Neural crest cell (in vitro differentiated cells): ENCODE data around the gene MYO16. TPM values are rescaled to one million over a fixed set of nuclear protein-coding genes. Genes with fewer than 3 reads are reported as not detected.
A peak's percentile ranks its signal among the peaks of the same experiment; 100 is the strongest.

Source experiments
- DNase-seq: peaks from one replicate; pipeline ENCODE4 v3.0.0; 2021; ENCODE audit warnings: low read depth, mixed read lengths, low spot score
- H3K27ac Mint-ChIP-seq: one replicate; pipeline ENCODE4 v1.8.0; 2021; ENCODE audit warnings: mild to moderate bottlenecking, mixed read lengths; ENCODE audit not compliant: unreplicated experiment
- H3K27me3 Mint-ChIP-seq: 2 replicates; pipeline ENCODE4 v1.8.0; 2021; ENCODE audit warnings: low read depth, mild to moderate bottlenecking, mixed read lengths
- H3K36me3 Mint-ChIP-seq: 2 replicates; pipeline ENCODE4 v1.8.0; 2021; ENCODE audit warnings: low read depth, mild to moderate bottlenecking, mixed read lengths
- H3K4me1 Mint-ChIP-seq: 2 replicates; pipeline ENCODE4 v1.8.0; 2021; ENCODE audit warnings: mixed read lengths
- H3K4me3 Mint-ChIP-seq: one replicate; pipeline ENCODE4 v1.8.0; 2021; ENCODE audit warnings: mild to moderate bottlenecking, mixed read lengths
- H3K9me3 Mint-ChIP-seq: 2 replicates; pipeline ENCODE4 v1.8.0; 2021; ENCODE audit warnings: mixed read lengths
- CTCF ChIP-seq: fragments of 200-600 bp; sonication (generic); conservative IDR thresholded peaks from 2 replicates; pipeline ENCODE4 v1.5.0; 2021; ENCODE audit warnings: antibody characterized with exemption, mild to moderate bottlenecking
- total RNA-seq: library from RNA; stranded (reverse); gene quantifications from 2 replicates; pipeline ENCODE4 v1.2.1, GENCODE V29; 2021

MYO16 gene
- total RNA-seq, 1 donor from 2014 or later: 3.3 TPM

DNA sequence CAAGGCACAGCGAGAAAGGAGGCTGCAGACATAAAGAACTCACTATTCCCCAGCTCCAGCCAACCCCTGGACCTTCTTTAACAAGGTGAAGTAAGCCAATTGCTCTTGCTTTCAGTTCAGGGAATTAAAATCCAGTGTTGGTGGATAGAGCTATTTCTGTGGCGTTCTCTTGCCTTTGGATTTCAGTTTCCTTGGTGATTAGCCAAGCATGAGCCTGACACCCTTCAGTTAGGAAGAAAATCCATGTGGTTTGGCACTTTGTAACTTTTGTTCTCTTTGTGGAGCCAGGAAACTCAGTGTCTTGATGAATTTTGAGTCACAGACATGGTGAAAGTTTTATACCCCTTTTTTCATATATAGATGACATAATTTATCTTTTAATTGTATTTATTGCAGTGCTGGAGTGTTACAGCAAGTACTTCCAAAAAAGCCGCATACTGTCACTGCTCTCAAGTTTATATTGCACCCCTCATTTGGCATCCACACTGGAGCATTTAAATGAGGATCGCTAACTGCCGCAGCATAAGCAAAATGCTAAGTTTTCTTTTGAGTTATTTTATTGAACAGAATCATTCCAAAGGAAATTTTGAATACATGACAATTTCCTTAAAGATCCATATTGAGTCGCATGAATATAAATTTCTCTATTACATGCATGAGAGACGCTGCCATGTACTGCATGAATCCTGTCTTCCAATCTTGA, 406.8 kb downstream of the MYO16 start:
- TF ChIP-seq CTCF: no peak
- Mint-ChIP-seq H3K4me1 (peaks cover 22% of the 10 kb centered on the region), H3K4me3 (no peak overlapping the region), H3K27me3 (no peaks in the 10 kb centered on the region), H3K27ac (peak overlapping the region; percentile 51), H3K36me3 (no peaks in the 10 kb centered on the region), H3K9me3 (peaks cover 3% of the 10 kb centered on the region)
- no peak for DNase-seq

- Mint-ChIP-seq H3K27ac (no peak overlapping the region), H3K4me1 (peaks cover 3% of the 10 kb centered on the region), H3K4me3 (no peak overlapping the region), H3K9me3 (no peaks in the 10 kb centered on the region), H3K36me3 (peaks cover 3% of the 10 kb centered on the region), H3K27me3 (no peaks in the 10 kb centered on the region)
- no peak for DNase-seq
- no peak for TF ChIP-seq CTCF
These were observed 414.2 kb downstream of the MYO16 start for GRCh38 chr13:109043636-109044035.

- H3K27me3 Mint-ChIP-seq: no peaks in the 10 kb centered on the region
These were observed 426.4 kb downstream of the MYO16 start for GRCh38 chr13:109055850-109056249.

GRCh38 chr13:109058087-109058486, 428.7 kb downstream of the MYO16 start:
- no peak overlapping the region for H3K4me3 Mint-ChIP-seq
- no peak for TF ChIP-seq CTCF
- no peaks in the 10 kb centered on the region for H3K36me3 Mint-ChIP-seq
- no peaks in the 10 kb centered on the region for H3K27me3 Mint-ChIP-seq
- no peak for DNase-seq
- peaks cover 5% of the 10 kb centered on the region for H3K9me3 Mint-ChIP-seq
- no peak overlapping the region for H3K27ac Mint-ChIP-seq
- H3K4me1 Mint-ChIP-seq: peaks cover 7% of the 10 kb centered on the region

More at GRCh38 chr13:109055850-109056249, 426.4 kb downstream of the MYO16 start:
- no peak for TF ChIP-seq CTCF
- H3K4me1 Mint-ChIP-seq: peaks cover 7% of the 10 kb centered on the region
- H3K36me3 Mint-ChIP-seq: no peaks in the 10 kb centered on the region
- H3K4me3 Mint-ChIP-seq: no peak overlapping the region
- H3K9me3 Mint-ChIP-seq: peaks cover 5% of the 10 kb centered on the region
- no peak overlapping the region for H3K27ac Mint-ChIP-seq
- DNase-seq: no peak

DNA sequence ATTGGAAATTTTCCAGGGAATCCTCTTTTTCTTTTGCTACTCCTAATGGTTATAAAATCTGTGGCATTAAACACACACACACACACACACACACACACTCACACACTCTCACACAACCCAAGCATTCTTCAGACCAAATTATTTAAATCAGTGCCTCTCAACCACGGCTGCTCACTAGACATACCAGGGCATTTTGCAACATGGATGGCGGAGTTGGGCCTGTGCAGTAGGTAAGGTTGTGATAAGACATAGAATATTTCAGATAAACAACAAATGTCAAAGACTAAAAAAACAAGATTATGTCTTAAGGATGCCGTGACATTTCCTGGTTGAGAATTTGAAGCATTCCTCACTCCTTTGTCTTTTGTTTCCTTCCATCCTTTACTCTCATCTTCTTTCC, 443.1 kb downstream of the MYO16 start:
- H3K36me3 Mint-ChIP-seq: peaks cover 8% of the 10 kb centered on the region

More for the DNA sequence above, 443.1 kb downstream of the MYO16 start:
- Mint-ChIP-seq H3K9me3 (no peaks in the 10 kb centered on the region), H3K27me3 (no peaks in the 10 kb centered on the region), H3K27ac (no peak overlapping the region), H3K4me1 (no peaks in the 10 kb centered on the region), H3K4me3 (no peak overlapping the region)
- no peak for DNase-seq
- TF ChIP-seq CTCF: no peak
